ENCODE data around the gene ADAMTS15.
A peak's percentile ranks its signal among the peaks of the same experiment; 100 is the strongest.

The ADAMTS15 gene, protein sequence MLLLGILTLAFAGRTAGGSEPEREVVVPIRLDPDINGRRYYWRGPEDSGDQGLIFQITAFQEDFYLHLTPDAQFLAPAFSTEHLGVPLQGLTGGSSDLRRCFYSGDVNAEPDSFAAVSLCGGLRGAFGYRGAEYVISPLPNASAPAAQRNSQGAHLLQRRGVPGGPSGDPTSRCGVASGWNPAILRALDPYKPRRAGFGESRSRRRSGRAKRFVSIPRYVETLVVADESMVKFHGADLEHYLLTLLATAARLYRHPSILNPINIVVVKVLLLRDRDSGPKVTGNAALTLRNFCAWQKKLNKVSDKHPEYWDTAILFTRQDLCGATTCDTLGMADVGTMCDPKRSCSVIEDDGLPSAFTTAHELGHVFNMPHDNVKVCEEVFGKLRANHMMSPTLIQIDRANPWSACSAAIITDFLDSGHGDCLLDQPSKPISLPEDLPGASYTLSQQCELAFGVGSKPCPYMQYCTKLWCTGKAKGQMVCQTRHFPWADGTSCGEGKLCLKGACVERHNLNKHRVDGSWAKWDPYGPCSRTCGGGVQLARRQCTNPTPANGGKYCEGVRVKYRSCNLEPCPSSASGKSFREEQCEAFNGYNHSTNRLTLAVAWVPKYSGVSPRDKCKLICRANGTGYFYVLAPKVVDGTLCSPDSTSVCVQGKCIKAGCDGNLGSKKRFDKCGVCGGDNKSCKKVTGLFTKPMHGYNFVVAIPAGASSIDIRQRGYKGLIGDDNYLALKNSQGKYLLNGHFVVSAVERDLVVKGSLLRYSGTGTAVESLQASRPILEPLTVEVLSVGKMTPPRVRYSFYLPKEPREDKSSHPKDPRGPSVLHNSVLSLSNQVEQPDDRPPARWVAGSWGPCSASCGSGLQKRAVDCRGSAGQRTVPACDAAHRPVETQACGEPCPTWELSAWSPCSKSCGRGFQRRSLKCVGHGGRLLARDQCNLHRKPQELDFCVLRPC

DNA sequence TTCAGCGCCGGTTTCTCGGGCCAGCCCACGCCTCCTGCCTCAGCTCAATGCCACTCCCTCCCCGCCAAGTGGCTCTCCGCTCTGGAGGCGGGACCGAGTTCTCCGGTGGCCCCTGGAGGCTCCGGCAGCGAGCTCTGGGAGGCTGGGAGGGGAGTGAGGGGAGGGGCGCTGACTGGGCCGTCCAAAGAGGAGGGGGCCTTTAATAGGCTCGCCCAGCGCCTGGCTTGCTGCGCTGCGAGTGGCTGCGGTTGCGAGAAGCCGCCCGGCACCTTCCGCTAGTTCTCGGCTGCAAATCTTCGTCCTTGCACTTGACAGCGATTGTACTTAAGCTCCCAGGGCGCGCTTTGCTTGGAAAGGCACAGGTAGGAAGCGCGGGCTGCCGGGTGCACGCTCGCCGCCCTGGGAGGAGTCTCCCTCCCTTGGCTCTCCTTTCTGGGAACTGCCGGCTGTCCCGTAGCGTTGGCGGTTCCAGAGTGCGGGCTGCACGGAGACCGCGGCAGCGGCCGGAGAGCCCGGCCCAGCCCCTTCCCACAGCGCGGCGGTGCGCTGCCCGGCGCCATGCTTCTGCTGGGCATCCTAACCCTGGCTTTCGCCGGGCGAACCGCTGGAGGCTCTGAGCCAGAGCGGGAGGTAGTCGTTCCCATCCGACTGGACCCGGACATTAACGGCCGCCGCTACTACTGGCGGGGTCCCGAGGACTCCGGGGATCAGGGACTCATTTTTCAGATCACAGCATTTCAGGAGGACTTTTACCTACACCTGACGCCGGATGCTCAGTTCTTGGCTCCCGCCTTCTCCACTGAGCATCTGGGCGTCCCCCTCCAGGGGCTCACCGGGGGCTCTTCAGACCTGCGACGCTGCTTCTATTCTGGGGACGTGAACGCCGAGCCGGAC is at the start of gene ADAMTS15:
Gene ADAMTS15, plus strand, starts transcription at position 230 of the 894 bp plus-strand sequence. Its CDS starts 329 bp downstream, at position 559.
- TF ChIP-seq POLR2A (IDR thresholded peaks at IDR 0.05; ENCODE audit: extremely low read depth, insufficient read length) (no peak), MYC (IDR thresholded peaks at IDR 0.05; ENCODE audit: low read depth, low read length) (no peak)
- TF ChIP-seq, protein P1, sequence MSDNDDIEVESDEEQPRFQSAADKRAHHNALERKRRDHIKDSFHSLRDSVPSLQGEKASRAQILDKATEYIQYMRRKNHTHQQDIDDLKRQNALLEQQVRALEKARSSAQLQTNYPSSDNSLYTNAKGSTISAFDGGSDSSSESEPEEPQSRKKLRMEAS (IDR thresholded peaks at IDR 0.05; ENCODE audit: low read depth, low read length): no peak
- TF ChIP-seq, protein P2, sequence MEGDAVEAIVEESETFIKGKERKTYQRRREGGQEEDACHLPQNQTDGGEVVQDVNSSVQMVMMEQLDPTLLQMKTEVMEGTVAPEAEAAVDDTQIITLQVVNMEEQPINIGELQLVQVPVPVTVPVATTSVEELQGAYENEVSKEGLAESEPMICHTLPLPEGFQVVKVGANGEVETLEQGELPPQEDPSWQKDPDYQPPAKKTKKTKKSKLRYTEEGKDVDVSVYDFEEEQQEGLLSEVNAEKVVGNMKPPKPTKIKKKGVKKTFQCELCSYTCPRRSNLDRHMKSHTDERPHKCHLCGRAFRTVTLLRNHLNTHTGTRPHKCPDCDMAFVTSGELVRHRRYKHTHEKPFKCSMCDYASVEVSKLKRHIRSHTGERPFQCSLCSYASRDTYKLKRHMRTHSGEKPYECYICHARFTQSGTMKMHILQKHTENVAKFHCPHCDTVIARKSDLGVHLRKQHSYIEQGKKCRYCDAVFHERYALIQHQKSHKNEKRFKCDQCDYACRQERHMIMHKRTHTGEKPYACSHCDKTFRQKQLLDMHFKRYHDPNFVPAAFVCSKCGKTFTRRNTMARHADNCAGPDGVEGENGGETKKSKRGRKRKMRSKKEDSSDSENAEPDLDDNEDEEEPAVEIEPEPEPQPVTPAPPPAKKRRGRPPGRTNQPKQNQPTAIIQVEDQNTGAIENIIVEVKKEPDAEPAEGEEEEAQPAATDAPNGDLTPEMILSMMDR (IDR thresholded peaks at IDR 0.05; ENCODE audit: low read depth, low read length): no peak
- H3K4me3 ChIP-seq (ENCODE audit: low read depth, low read length): peak within 1 kb of the TSS; percentile 76
- DNase-seq (ENCODE audit: low read depth): peak; percentile 98

DNA sequence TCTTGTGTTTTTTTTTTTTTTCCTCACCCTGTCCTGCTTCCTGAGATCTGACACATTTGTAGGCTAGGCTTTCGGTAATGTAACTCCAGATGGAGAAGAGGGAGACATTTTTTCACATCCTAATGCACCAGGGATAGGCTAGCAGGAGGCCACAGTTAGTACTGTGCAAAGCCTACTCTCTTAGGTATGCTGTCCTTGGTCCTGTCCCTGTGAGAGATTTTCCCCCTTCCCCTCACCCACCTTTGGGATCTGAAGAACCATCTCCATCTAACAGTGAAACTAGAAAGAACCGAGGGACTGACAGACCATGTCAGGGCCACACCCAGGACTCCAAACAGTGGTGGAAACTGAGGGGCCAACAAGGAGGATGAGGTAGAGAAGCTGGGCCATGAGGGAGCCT is 49.2 kb upstream of the ADAMTS15 start:
- TF ChIP-seq, protein P1 (IDR thresholded peaks at IDR 0.05; ENCODE audit: low read depth, low read length): no peak
- TF ChIP-seq, protein P2 (IDR thresholded peaks at IDR 0.05; ENCODE audit: low read depth, low read length): no peak
- TF ChIP-seq MYC (IDR thresholded peaks at IDR 0.05; ENCODE audit: low read depth, low read length): no peak
- no peak overlapping the region for H3K4me3 ChIP-seq (ENCODE audit: low read depth, low read length)

DNA sequence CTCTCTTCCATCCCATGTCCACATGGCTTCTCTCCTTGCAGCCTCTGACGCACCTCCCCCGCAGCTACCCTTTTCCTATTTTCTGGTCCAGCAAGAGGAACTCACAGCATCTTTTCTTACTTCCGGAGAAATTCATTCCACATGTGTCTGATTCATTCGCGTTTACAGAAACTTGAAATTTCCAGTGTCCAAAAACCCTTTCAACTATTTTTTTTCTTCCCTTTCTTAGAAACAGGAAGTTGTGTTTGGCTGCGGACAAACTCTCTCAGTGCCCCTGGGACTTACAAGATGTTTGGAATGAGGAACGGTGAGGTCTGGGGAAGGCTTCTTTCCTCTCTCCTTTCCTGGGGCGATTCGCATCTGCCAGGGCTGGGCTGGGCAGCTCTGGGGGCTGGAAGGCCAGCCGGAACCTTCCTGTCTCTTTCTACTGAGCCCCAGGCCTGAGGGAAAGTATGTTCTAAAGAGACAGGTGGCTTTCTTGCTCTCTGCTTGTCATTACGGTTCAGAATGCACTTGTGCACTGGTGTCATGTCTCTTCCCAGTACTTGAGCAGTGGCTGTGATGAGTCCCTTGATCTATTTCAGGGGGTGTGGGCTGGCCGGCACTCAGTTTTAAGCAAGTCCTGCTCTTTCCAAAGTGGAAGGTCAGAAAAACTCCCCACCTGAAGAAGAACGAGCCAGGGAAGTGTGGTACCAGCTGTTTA is 47.5 kb upstream of the ADAMTS15 start:
- no peak overlapping the region for H3K4me3 ChIP-seq (ENCODE audit: low read depth, low read length)
- peak; percentile 77 for DNase-seq (ENCODE audit: low read depth)
- TF ChIP-seq MYC (IDR thresholded peaks at IDR 0.05; ENCODE audit: low read depth, low read length): no peak
- TF ChIP-seq, protein P1 (IDR thresholded peaks at IDR 0.05; ENCODE audit: low read depth, low read length): no peak
- TF ChIP-seq, protein P2 (IDR thresholded peaks at IDR 0.05; ENCODE audit: low read depth, low read length): no peak
- TF ChIP-seq POLR2A (IDR thresholded peaks at IDR 0.05; ENCODE audit: extremely low read depth, insufficient read length): no peak

More for the DNA sequence above, 49.2 kb upstream of the ADAMTS15 start:
- DNase-seq (ENCODE audit: low read depth): no peak

DNA sequence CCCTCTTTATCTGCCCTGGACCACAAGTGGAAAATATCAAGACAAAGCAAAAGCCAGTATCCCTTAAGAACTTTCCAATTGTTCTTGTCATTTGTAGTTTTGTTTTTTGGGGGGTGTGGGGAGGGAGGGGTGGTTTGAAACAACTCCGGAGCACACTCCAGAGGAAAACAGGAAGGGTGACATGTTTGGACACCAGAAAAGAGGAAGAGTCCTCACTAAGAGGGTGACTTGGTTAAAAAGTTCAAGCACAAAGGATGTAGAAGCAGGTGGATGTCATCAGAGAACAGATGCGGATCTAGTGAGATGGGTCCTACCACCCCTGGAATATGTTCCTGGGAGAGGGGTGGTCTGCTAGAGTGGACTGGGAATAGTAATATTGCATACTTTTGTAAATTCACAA is 45.9 kb upstream of the ADAMTS15 start:
- H3K4me3 ChIP-seq (ENCODE audit: low read depth, low read length): no peak overlapping the region
- no peak for DNase-seq (ENCODE audit: low read depth)
- TF ChIP-seq MYC (IDR thresholded peaks at IDR 0.05; ENCODE audit: low read depth, low read length): no peak
- TF ChIP-seq, protein P2 (IDR thresholded peaks at IDR 0.05; ENCODE audit: low read depth, low read length): no peak
- TF ChIP-seq, protein P1 (IDR thresholded peaks at IDR 0.05; ENCODE audit: low read depth, low read length): no peak
- TF ChIP-seq POLR2A (IDR thresholded peaks at IDR 0.05; ENCODE audit: extremely low read depth, insufficient read length): no peak

Data from NB4 (cell line).